ENCODE results near the gene OPTC.
"Not testable (repeated sequence)": the region's sequence is repeated elsewhere in the genome, so short reads cannot be mapped to it uniquely, and the experiment has no call there.

OPTC gene

GRCh38 chr1:203516906-203517305 lies 23.0 kb downstream of the OPTC start:
- DNase-seq (ENCODE audit: low spot score), result no peak

GRCh38 chr1:203517426-203518110 lies 23.6 kb downstream of the OPTC start:
- DNase-seq (ENCODE audit: low spot score), result no peak

GRCh38 chr1:203518139-203518538 lies 24.2 kb downstream of the OPTC start:
- DNase-seq (ENCODE audit: low spot score), result not testable (repeated sequence)

GRCh38 chr1:203518541-203518940 lies 24.6 kb downstream of the OPTC start:
- no peak for DNase-seq (ENCODE audit: low spot score)

GRCh38 chr1:203519053-203519840 lies 25.3 kb downstream of the OPTC start:
- DNase-seq (ENCODE audit: low spot score), result no peak

DNA sequence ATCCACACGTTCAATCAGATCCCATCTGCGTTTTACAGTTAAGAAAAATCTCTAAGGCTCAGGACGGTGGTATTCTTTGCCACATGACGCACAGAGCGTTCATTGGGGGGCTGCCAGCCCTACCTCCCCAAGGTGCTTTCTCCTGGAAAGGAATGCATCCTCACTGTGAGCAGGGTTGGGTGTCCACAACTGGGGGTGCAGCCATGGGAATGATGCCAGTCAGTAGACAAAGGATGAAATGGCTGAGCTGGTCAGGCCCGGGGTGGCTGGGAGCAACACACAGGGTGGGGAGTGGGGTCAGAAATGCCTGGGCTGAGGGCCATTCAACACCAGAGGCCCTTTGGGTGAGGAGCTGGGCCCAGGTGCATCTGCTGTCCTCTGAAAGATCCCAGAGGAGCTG lies 25.9 kb downstream of the OPTC start:
- DNase-seq (ENCODE audit: low spot score), result no peak

DNA sequence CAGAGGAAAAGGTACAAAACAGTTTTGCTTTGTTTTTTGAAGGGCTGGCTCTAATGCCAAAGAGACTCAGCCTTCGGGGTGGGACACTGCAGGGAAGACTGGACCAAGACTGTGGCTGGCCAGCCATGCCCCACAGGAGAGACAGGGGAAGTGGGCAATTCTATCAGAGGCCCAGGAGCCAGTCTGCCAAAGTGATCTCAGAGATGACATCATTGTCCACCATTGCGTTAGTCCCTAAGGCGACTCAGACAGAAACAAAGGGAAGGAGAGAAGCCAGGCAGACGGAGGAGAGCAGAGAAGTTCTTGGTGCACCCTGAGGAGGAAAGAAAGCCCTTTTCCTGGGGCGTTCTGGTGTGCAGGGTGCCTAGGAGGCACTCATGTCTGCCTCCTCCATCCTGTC lies 26.4 kb downstream of the OPTC start:
- DNase-seq (ENCODE audit: low spot score), result no peak

- DNase-seq (ENCODE audit: low spot score), result no peak
Measured at GRCh38 chr1:203521074-203521794, 27.3 kb downstream of the OPTC start.

- DNase-seq (ENCODE audit: low spot score), result no peak
Measured at GRCh38 chr1:203521812-203522211, 27.9 kb downstream of the OPTC start.

- no peak for DNase-seq (ENCODE audit: low spot score)
Measured at GRCh38 chr1:203522237-203522636, 28.3 kb downstream of the OPTC start.

GRCh38 chr1:203523667-203524066 lies 29.7 kb downstream of the OPTC start:
- no peak for DNase-seq (ENCODE audit: low spot score)

DNA sequence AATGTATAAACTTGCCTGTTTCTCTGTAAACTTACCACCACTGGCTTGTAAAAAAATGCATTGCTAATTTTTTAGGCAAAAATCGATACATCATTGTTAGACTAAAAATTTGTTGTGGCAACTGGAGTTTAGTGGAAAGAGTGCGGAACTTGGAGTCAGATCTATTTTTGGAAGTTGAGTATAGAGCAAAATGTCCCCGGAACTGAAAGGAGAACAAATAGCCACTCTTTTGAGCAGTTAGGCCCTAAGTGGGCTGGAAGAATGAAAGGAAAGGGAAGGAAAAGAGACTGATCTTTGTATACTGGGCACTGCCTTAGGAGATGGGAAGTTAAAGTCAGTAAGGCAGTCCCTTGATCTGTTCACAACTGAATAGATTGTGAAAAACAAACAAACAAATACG lies 30.2 kb downstream of the OPTC start:
- no peak for DNase-seq (ENCODE audit: low spot score)

DNA sequence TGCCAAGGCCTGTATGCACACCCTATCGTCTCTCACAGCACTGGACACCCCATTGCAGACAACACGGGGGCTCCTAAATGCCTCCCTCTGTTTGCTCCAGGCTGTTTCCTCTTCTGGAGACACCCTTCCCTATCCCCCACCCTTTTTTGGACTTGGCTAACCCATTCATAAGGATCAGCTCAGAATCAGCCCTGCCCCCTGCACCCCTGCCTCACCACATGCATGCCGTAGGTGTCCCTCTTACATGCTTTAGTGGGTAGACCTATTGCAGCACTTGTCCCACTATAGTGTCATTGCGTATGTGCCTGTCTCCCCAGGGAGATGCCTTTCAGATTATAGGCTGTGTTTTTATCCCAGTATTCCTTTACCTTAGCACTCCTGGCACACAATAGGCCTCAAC lies 30.9 kb downstream of the OPTC start:
- no peak for DNase-seq (ENCODE audit: low spot score)

- no peak for DNase-seq (ENCODE audit: low spot score)
Measured at GRCh38 chr1:203525685-203526084, 31.7 kb downstream of the OPTC start.

GRCh38 chr1:203526130-203526529 lies 32.2 kb downstream of the OPTC start:
- DNase-seq (ENCODE audit: low spot score), result no peak

GRCh38 chr1:203526572-203526971 lies 32.6 kb downstream of the OPTC start:
- no peak for DNase-seq (ENCODE audit: low spot score)

- DNase-seq (ENCODE audit: low spot score), result no peak
Measured at GRCh38 chr1:203527013-203527412, 33.1 kb downstream of the OPTC start.

DNA sequence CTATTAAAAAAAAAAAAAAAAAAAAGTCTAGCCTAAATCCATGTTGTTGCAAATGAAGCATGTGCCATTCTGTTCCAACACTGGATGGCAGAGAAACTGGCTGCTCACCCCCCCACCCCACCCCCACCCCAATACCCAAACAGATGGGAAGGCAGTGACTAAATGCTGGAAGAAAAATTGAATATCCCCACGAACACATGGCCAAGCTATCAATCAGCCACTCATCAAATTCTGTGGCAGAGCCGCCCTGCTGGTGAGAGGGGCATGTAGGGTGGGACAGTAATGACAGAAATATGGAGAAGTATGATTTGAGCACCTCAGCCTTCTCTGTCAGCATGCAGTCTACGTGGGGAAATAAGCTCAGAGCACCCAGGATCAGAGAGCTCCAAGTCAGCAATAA lies 34.1 kb downstream of the OPTC start:
- no peak for DNase-seq (ENCODE audit: low spot score)

DNA sequence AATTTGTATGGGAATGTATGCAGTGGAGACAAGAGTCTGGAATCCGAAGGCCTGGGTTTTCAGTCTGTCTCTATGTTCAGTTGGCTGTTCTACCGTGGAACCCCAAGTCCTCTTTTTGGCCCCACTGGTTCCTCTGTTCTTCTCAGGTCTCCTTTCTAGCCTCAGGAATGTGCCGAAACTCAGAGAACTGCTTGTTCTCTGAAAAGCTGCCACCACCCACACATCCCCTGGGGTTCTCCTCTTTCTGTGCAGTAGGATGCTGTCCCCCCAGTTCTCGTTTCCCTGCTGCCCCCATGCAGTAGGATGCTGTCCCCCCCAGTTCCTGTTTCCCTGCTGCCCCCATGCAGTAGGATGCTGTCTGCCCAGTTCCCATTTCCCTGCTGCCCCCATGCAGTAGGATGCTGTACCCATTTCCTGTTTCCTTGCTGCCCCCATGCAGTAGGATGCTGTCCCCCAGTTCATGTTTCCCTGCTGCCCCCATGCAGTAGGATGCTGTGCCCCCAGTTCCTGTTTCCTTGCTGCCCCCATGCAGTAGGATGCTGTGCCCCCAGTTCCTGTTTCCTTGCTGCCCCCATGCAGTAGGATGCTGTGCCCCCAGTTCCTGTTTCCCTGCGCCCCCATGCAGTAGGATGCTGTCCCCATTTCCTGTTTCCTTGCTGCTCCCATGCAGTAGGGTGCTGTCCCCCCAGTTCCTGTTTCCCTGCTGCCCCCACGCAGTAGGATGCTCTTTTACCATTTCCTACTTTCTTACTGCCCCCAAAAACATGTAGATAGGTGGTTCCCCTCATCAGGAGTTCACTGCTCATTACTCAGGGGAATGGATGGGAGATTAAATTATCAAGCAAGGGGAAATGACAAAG lies 35.3 kb downstream of the OPTC start:
- no peak for DNase-seq (ENCODE audit: low spot score)

DNA sequence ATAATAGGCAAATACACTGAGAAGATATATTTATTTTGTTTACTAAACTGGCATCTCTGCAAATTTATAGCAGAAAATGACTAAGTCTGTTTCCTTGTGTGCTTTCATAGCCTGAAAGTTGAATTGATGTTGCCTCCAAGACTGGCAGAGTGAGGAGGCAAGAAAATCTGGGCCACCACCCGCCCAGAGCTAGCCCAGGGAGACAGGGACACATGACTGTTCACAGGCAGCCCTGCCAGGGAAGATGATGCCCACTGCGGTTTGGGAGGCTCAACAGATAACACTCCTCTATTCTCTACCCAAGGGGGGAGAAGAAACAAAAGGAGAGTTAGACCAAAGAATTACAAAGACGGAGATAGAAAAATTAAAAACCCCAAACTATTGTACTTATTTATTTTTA lies 37.1 kb downstream of the OPTC start:
- DNase-seq (ENCODE audit: low spot score), result no peak

GRCh38 chr1:203534012-203534411 lies 40.1 kb downstream of the OPTC start:
- no peak for DNase-seq (ENCODE audit: low spot score)

GRCh38 chr1:203534526-203534925 lies 40.6 kb downstream of the OPTC start:
- DNase-seq (ENCODE audit: low spot score), result no peak

Data from SK-N-DZ (cell line).